Kidney (tissue), 14 donors: ENCODE data around the gene AKAP6. TPM values are rescaled to one million over a fixed set of nuclear protein-coding genes. Genes with fewer than 3 reads are reported as not detected.

Source experiments
- DNase-seq, 5 donors: peaks; one replicate each; pipeline ENCODE4 v3.0.0-alpha.2; 2013 to 2020
- FAIRE-seq: peaks from 2 replicates; lab custom pipeline; 2012; peaks lifted over from hg19 to GRCh38; lab: Jason Lieb, UNC
- H3K27ac ChIP-seq, 2 donors: one replicate each; pipeline ENCODE4 v1.7.0; 2013; ENCODE audit warnings: low read depth in 2 of 2, low read length in 2 of 2, inconsistent platforms in 1 of 2
- H3K27me3 ChIP-seq: one replicate; pipeline ENCODE4 v1.7.1; 2013; ENCODE audit warnings: low read length, inconsistent platforms; ENCODE audit not compliant: control insufficient read depth, insufficient read depth
- H3K36me3 ChIP-seq, 3 donors: one replicate each; pipeline versions ENCODE4 v1.7.0 to v1.7.1; 2013; ENCODE audit warnings: low read length in 3 of 3, control low read depth in 1 of 3, inconsistent platforms in 1 of 3; ENCODE audit not compliant: insufficient read depth in 3 of 3, control insufficient read depth in 2 of 3
- H3K4me1 ChIP-seq, 3 donors: one replicate each; pipeline versions ENCODE4 v1.7.0 to v1.7.1; 2013; ENCODE audit warnings: low read length in 3 of 3, inconsistent platforms in 1 of 3, low read depth in 1 of 3; ENCODE audit not compliant: control insufficient read depth in 2 of 3, insufficient read depth in 2 of 3
- H3K4me3 ChIP-seq, 3 donors: one replicate each; pipeline versions ENCODE4 v1.7.0 to v1.8.1; 2013; ENCODE audit warnings: low read length in 3 of 3, control low read depth in 1 of 3, inconsistent platforms in 1 of 3
- H3K9ac ChIP-seq, 3 donors: one replicate each; pipeline versions ENCODE4 v1.7.0 to v1.7.1; 2013; ENCODE audit warnings: low read length in 3 of 3, control low read depth in 1 of 3, inconsistent platforms in 1 of 3
- H3K9me3 ChIP-seq, 3 donors: one replicate each; pipeline versions ENCODE4 v1.7.0 to v1.7.1; 2013; ENCODE audit warnings: low read length in 3 of 3, control low read depth in 1 of 3, inconsistent platforms in 1 of 3; ENCODE audit not compliant: control insufficient read depth in 2 of 3, insufficient read depth in 1 of 3
- CTCF ChIP-seq: IDR thresholded peaks from 3 replicates; pipeline ENCODE4 v1.5.1; 2012; ENCODE audit warnings: mild to moderate bottlenecking, moderate library complexity, borderline replicate concordance; ENCODE audit not compliant: insufficient read depth; ENCODE audit errors: extremely low read depth
- intact Hi-C: fragments of 100-400 bp; cut with DNase I; formaldehyde crosslinking; loops from one replicate; pipeline ENCODE4 v1.11.1; 2022
- polyA plus RNA-seq: library from polyadenylated mRNA; stranded (reverse); fragments of 350-450 nt; fragmentation: Illumina TruSeq; extraction: RNeasy Lipid Tissue Mini Kit (QIAGEN cat#74804); gene quantifications from one replicate; pipeline ENCODE4 v1.2.3, GENCODE V29; 2014; ENCODE audit warnings: low read depth, low replicate concordance; ENCODE audit not compliant: insufficient read depth
- total RNA-seq: library from RNA; stranded (reverse); fragmentation: NEBNext Ultra II Directional; extraction: Animal tissue kit (Norgen Biotek cat#: 25700); gene quantifications from one replicate; pipeline ENCODE4 v1.2.1, GENCODE V29; 2021
- donor health status: control.
- donor health status: control.
- donor health status: control.
- donor health status: control.
- donor health status: control.
- donor health status: DM: yes; HTN: yes; CAD: no.
- donor health status: Normal renal cell carcinoma (clear cell type).

AKAP6 gene
- total and polyA plus RNA-seq, 2 donors from 2014 or later, result 0.92 to 10.5 TPM

- no peaks in the 10 kb centered on the region for H3K4me1 ChIP-seq
Measured at GRCh38 chr14:32738206-32738871, 409.2 kb downstream of the AKAP6 start.

GRCh38 chr14:32744811-32745445 lies 415.8 kb downstream of the AKAP6 start:
- no peak for FAIRE-seq
- TF ChIP-seq CTCF, result no peak
- intact Hi-C loops, result no loop called here

More at GRCh38 chr14:32738206-32738871, 409.2 kb downstream of the AKAP6 start:
- TF ChIP-seq CTCF, result no peak
- no peaks in the 10 kb centered on the region for H3K36me3 ChIP-seq
- no peak overlapping the region for H3K27ac ChIP-seq
- H3K4me3 ChIP-seq, result no peak overlapping the region
- H3K9me3 ChIP-seq, result no peaks in the 10 kb centered on the region
- FAIRE-seq, result no peak
- no peaks in the 10 kb centered on the region for H3K27me3 ChIP-seq
- intact Hi-C loops, result no loop called here
- no peak for DNase-seq
- H3K9ac ChIP-seq, result no peak overlapping the region

GRCh38 chr14:32754209-32754608 lies 425.1 kb downstream of the AKAP6 start:
- no peaks in the 10 kb centered on the region for H3K4me1 ChIP-seq
- no peak for TF ChIP-seq CTCF
- DNase-seq (no peak), FAIRE-seq (no peak)
- H3K9ac ChIP-seq, result no peak overlapping the region
- no peak overlapping the region for H3K27ac ChIP-seq
- H3K36me3 ChIP-seq, result no peaks in the 10 kb centered on the region
- no peak overlapping the region for H3K4me3 ChIP-seq
- intact Hi-C loops, result no loop called here
- H3K27me3 ChIP-seq, result no peaks in the 10 kb centered on the region
- peaks cover 0 to 3% (median 0%) of the 10 kb centered on the region in 3 donors for H3K9me3 ChIP-seq

More at GRCh38 chr14:32744811-32745445, 415.8 kb downstream of the AKAP6 start:
- Histone ChIP-seq H3K27ac (no peak overlapping the region), H3K9me3 (no peaks in the 10 kb centered on the region), H3K9ac (no peak overlapping the region), H3K4me3 (no peak overlapping the region), H3K27me3 (no peaks in the 10 kb centered on the region), H3K36me3 (no peaks in the 10 kb centered on the region), H3K4me1 (no peaks in the 10 kb centered on the region)
- DNase-seq, result no peak
